ENCODE results near the gene ADARB2.

ADARB2 gene

DNA sequence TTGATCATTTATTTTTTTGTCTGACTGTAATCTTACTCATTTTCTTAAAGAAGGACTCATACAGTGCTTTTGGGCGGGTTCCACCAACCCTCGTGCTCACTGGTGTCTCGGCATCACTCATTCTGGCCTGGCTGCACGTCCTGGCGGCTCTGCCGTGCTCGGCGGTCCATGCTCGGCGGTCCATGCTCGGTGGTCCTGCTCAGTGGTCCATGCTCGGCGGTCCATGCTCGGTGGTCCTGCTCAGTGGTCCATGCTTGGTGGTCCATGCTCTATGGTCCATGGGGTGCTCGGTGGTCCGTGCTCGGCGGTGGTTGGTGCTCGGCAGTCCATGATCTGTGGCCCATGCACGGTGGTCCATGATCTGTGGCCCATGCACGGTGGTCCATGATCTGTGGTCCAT, 608.7 kb downstream of the ADARB2 start:
- Histone ChIP-seq H3K4me1 (ENCODE audit: insufficient read depth, poor library complexity, severe bottlenecking) (no peaks in the 10 kb centered on the region), H3K9me3 (ENCODE audit: severe bottlenecking) (no peaks in the 10 kb centered on the region), H3K36me3 (ENCODE audit: low read depth) (peaks cover 55% of the 10 kb centered on the region), H3K27ac (ENCODE audit: poor library complexity, severe bottlenecking) (no peak overlapping the region), H3K27me3 (ENCODE audit: insufficient read depth, poor library complexity, severe bottlenecking) (no peaks in the 10 kb centered on the region), H3K4me3 (ENCODE audit: severe bottlenecking) (no peak overlapping the region)
- ATAC-seq (ENCODE audit: low read depth) (no peak), DNase-seq (ENCODE audit: low spot score) (no peak)
- TF ChIP-seq, protein P1, sequence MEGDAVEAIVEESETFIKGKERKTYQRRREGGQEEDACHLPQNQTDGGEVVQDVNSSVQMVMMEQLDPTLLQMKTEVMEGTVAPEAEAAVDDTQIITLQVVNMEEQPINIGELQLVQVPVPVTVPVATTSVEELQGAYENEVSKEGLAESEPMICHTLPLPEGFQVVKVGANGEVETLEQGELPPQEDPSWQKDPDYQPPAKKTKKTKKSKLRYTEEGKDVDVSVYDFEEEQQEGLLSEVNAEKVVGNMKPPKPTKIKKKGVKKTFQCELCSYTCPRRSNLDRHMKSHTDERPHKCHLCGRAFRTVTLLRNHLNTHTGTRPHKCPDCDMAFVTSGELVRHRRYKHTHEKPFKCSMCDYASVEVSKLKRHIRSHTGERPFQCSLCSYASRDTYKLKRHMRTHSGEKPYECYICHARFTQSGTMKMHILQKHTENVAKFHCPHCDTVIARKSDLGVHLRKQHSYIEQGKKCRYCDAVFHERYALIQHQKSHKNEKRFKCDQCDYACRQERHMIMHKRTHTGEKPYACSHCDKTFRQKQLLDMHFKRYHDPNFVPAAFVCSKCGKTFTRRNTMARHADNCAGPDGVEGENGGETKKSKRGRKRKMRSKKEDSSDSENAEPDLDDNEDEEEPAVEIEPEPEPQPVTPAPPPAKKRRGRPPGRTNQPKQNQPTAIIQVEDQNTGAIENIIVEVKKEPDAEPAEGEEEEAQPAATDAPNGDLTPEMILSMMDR (IDR thresholded peaks at IDR 0.05; ENCODE audit: poor library complexity, severe bottlenecking): no peak

DNA sequence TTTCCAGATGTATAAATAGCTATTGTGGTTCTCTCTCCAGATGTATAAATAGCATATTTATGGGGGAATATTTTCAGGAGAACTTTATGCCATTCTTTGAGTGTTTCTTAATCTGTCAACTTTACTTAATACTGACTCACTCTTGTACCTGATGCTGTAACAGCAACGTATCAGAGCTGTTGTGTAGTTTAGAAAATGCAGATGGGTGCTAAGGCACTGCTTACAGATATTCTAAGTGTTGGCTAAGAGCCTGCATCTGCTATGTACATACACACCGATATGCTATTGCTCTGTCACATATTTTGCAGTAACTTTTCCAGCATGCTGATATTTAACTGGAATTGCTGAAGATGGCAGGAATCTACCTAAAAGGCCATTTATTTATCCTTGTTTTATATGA, 609.2 kb downstream of the ADARB2 start:
- no peak; the same call in 2 of the 3 replicates for ATAC-seq (ENCODE audit: low read depth)
- peaks cover 61% of the 10 kb centered on the region for H3K36me3 ChIP-seq (ENCODE audit: low read depth)
- H3K27ac ChIP-seq (ENCODE audit: poor library complexity, severe bottlenecking): no peak overlapping the region
- TF ChIP-seq, protein P1 (IDR thresholded peaks at IDR 0.05; ENCODE audit: poor library complexity, severe bottlenecking): no peak
- H3K27me3 ChIP-seq (ENCODE audit: insufficient read depth, poor library complexity, severe bottlenecking): no peaks in the 10 kb centered on the region
- H3K9me3 ChIP-seq (ENCODE audit: severe bottlenecking): no peaks in the 10 kb centered on the region
- H3K4me1 ChIP-seq (ENCODE audit: insufficient read depth, poor library complexity, severe bottlenecking): no peaks in the 10 kb centered on the region
- H3K4me3 ChIP-seq (ENCODE audit: severe bottlenecking): no peak overlapping the region
- DNase-seq (ENCODE audit: low spot score): no peak

DNA sequence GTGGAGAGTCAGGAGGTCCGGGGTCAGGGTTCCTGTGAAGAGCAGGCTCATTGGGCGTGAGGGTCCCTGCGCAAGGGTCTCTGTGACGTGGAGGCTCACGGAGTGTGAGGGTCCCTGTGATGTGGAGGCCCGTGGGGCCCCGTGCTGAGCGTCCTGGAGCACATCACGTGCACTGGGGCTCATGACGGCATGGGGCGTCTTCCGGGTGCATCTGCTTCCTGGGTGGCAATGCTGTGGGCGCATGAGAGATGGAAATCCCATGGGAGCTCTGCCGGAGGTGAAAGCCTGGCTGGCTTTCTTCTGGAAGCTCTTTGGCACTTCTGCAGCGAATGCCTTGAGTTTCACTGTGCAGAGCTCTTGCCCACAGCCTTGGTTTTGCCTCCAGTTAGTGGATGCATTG, 609.7 kb downstream of the ADARB2 start:
- TF ChIP-seq, protein P1 (IDR thresholded peaks at IDR 0.05; ENCODE audit: poor library complexity, severe bottlenecking): no peak
- no peak overlapping the region for H3K4me3 ChIP-seq (ENCODE audit: severe bottlenecking)
- peaks cover 66% of the 10 kb centered on the region for H3K36me3 ChIP-seq (ENCODE audit: low read depth)
- no peak for DNase-seq (ENCODE audit: low spot score)
- no peak for ATAC-seq (ENCODE audit: low read depth)
- H3K4me1 ChIP-seq (ENCODE audit: insufficient read depth, poor library complexity, severe bottlenecking): no peaks in the 10 kb centered on the region
- H3K27me3 ChIP-seq (ENCODE audit: insufficient read depth, poor library complexity, severe bottlenecking): no peaks in the 10 kb centered on the region
- H3K9me3 ChIP-seq (ENCODE audit: severe bottlenecking): no peaks in the 10 kb centered on the region
- H3K27ac ChIP-seq (ENCODE audit: poor library complexity, severe bottlenecking): no peak overlapping the region

All from RWPE2 (cell line).